NCI-H2081 (cell line): Measurements from ENCODE around the gene PPARGC1A.

Source experiments
- DNase-seq, 2 experiments: peaks; one replicate each; lab custom pipeline; 2025; lab: John Stamatoyannopoulos, UW

PPARGC1A gene

DNA sequence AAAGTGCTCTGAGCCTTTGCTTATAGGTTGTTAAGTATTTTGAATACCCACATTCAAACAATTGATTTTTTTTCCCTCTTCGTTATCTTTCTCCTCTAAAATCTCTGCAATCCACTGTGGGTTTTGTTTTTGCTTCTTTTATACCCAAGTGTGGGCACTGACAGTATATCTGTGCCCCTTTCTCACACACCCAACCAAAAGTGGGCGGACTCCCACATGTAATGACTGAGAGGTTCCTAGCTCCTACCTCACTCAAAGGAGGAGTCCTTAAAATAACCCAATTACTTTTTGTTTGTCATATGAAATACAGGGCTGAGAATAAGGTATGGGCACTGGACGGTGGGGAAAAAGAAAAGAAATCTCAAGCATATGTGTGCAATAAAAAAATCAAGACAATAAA is 51.7 kb downstream of the PPARGC1A start:
- no peak for DNase-seq

DNA sequence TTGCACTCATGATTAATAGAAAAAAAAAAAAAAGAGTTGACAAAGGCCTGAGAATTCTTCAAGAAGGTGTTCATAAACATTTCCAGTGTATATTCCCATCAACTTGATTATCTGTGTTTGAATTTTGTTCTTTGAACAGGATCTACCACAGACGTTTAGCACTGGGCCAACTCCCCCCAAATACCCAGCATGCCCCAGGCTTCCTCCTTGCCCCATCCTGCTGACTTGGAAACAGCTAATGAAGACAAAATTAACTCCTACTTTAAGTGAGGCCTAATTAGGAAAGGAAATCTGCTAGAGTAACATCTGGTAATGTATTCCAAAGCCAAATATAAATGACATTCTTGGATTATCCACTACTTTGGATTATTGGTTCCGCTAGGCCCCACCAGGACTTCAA is 52.5 kb downstream of the PPARGC1A start:
- no peak for DNase-seq

DNA sequence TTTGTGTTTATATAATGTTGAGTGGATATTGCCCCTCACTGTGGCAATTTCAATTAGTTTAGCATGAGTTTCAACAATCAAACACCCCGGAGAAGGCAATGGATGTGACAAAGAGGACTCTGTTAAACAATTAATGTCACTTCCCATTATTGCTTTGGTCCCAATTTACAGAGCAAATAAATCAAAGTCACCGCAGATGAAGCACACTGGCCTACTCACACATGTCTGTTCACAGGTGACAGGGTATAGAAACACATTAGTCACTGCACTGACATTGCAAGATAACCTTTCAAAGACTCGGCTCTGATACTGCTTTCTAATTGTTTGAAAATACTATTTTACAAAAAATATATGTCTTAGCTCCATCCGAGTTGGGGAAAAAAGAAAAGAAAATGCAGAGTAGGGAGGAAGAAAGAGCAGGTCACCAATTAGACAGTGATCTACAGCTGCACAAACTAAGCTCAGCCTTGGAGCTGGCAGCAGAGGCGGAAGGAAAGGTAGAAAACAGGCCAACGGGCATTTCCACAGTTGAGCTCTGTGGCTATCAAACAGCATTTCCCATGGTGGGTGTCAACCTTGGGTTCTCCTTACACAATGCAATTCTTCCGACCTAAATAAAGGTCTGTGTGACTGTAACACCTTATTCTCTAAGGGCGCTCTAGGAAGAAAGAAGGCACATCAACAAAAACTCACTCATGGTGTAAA is 53.9 kb downstream of the PPARGC1A start:
- DNase-seq, result no peak

DNA sequence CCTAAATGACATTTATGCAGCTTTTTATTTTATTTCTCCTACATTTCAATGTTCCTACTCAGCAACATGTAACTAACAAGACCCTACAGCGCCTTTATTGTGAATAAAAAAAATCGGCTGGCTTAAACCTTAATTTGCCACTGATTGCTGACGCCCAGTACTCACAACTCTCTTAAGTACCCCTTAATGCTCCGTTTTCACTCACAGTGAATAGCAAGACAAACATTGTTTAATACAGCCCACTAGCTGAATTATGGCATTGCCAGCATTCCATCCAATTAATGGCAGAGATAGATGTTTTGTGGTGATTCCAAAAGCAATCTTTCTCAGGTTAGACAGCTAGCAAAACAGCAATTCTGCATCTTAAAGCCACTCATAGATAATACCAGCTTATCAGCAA is 61.1 kb downstream of the PPARGC1A start:
- peak; percentile 28 to 87 for DNase-seq

- no peak for DNase-seq
Measured at GRCh38 chr4:23828020-23828715, 61.7 kb downstream of the PPARGC1A start.

DNA sequence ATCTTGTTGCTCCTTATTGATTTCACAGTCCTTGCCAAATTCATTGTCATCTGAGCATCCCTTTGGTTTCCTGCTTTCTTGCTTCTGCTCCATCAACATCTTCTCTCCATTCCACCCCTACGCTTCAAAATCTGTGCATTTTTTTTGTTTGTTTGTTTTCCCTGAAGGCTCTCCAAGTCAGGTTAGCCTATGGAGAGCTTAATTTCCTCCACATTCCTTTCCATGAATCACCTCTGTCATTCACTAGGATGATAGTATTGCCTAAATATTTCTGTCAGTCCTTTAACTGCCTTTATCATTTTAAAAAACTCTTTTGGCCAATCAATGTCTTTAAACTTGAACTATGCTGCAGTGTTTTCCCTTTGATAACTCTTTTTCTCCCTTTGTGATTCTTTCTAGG is 67.7 kb downstream of the PPARGC1A start:
- no peak for DNase-seq

- no peak for DNase-seq
Measured at GRCh38 chr4:23819041-23819511, 70.8 kb downstream of the PPARGC1A start.

GRCh38 chr4:23818097-23818885 is 71.6 kb downstream of the PPARGC1A start:
- DNase-seq, result peak; percentile 89 to 99

DNA sequence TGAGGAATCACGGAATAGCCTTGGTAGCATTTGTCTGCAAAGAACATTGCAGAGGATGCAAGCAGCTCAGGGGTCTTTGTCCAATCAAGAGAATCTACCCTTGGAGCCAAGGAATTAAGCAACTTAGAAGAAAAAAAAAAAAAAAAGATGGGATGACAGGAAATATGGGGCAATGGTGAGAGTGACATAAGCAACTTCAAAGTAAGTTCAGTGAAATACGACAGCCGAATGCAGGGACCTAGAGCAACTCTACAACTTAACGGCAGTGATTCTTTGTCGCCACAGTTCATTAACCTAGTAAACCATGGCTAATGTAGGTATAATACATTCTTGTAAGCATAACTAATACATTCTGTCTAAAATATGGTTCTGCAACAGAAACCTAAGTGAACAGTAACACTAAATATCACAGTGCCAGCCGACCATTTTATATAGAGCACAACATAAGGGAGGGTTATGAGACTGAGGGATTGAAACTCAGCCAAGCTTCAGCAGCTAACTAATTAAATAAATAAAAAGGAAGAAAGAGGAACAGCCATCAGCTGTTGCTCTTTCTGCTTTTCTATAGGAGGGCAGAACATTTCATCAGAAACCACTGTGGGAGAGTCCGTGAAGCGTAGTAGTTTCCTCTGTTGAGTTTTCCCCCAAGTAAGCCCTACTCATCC is 74.7 kb downstream of the PPARGC1A start:
- no peak for DNase-seq

DNA sequence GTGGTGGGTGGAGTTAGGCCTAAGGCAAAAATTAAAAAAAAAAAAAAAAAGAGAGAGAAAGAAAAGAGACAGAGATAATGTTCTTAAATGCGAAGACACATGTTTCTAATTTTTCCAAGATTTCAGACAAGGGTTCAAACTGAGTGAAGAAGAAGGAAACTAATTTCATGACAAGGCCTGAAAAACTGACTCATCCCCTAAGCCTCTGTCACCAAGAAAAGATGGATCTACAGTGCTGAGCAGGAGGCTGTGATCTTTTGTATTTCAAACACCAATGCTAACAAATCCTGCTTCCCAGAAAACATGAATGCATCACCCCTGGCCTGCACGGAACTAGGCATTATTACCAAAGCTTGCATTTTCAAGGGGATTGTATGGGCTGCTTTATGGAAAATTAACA is 75.3 kb downstream of the PPARGC1A start:
- no peak for DNase-seq

DNA sequence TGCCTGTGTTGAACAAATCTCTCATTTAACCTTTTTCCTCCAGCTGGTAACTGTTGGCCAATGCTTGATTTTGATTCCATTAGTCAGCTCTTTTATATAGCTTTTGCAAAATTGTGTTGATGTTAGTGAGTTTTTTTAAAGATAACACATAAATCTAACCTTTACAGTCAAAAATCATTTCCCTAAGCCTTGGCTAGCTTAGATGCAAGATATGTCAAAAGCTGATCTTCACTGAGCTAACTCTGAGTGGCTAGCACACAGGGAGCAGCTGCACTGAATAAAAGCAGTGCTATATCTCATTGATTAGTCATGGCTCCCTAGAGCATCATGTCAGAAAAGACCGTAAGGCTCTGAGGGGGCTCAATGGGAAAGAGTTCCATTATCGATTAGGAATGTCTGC is 78.7 kb downstream of the PPARGC1A start:
- DNase-seq, result no peak

- no peak for DNase-seq
Measured at GRCh38 chr4:23805450-23805851, 84.4 kb downstream of the PPARGC1A start.

DNA sequence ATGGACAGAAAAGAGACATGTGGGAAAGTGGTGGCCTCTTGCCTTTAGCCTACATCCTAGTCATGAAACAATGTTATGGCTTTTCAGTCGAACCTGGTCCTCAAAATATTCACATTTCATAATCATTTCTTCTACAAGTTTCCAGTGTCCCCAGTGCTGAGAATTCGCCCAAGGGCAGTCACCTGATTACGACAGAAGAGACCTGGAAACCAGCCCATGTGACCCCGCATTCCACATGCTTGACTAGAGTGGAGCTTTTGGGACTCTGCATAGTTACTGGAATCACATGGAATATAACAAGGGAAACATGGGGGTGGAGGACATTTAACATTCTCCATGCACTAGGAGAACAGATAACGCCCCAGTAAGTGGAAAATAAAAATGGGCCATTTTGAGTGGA is 100.1 kb downstream of the PPARGC1A start:
- no peak for DNase-seq

DNA sequence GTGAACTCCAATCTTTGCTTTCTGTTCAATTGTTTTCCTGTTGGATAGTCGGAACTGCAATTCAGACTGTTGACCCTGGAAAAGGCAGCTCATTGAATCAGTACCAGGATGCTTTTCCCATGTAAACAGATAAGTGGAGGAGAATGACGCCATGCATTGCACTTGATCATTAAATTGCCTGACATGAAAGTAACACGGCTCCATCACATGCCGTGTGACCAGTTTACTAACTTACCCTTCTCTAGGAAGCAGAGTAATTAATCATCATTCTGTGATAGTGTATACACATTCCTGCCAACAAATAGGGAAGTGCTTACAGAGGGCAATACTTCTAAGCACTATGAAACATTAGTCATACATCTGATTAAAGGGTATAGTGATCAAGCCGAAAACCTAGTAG is 101.4 kb downstream of the PPARGC1A start:
- no peak for DNase-seq

- DNase-seq, result no peak
Measured at GRCh38 chr4:23788027-23788426, 101.8 kb downstream of the PPARGC1A start.

DNA sequence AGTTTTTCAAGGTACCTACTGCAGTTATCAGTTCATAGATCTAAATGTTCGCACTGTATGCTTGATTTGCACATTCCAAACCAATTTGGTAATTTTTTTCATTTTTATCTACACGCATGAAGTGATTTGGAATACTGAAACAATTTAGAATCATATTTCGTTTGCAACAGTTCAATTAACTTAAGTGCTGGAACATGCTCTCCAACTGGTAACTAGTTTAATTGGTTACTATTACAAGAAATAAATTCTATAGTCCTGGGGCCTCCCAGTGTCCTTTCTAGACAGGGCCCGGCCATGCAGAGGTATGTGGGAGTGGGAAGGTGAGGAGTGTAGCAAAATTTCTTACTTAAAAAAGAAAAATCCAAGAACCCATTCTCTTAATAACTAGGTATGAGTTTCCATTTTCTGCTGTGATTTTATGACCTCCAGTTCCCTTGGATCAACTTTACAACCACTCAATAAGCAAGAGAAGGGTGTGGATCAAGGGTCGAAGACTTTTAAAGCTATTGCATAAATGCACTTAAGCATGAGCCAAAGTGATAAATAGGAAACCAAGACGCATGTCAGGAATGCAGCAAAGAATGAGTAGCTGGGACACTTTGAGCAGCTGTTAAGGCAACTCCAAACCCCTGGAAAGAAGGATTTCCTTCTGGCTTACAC is 106.9 kb downstream of the PPARGC1A start:
- DNase-seq, result no peak

DNA sequence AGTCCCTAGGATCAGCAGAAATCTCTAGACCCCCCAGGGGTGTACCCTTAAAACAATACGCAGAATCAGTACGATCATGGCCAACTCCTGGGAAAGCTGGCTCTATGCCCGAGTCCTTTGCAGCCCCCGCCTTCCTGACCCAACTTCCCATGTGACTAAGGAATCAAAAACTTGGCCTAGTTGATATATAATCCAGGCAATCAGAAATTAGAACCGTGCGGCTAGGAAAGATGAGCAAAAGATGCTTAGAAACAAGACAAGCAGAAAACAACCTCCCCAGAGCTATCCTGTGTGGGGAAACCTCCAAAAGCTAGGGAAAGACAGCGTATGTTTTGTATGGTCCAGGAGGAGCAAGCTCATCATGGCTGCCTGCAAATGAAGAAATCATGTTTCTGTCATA is 110.0 kb downstream of the PPARGC1A start:
- DNase-seq, result no peak

- no peak for DNase-seq
Measured at GRCh38 chr4:23779422-23779821, 110.4 kb downstream of the PPARGC1A start.

DNA sequence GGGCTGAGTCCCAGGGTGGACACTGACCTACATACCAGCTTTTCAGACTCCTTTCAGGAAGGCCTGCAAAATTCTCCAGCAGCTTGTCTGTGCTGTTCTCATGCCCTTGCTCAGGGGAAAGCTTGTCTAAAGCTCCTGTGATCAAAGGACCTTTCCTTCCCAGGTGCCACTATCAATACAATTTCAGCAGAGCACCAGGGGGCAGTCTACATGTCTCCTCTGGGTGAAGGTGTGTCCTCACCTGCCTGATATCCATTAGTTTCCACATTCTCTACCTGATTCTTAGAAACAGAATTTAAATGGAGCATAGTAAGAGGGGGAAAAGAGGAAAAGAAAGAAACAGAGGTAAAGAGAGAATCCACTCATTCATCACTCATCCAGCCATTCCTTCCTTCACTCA is 114.2 kb downstream of the PPARGC1A start:
- peak in 1 of 2 experiments; percentile 22 for DNase-seq

- DNase-seq, result no peak
Measured at GRCh38 chr4:23774909-23775308, 114.9 kb downstream of the PPARGC1A start.

DNA sequence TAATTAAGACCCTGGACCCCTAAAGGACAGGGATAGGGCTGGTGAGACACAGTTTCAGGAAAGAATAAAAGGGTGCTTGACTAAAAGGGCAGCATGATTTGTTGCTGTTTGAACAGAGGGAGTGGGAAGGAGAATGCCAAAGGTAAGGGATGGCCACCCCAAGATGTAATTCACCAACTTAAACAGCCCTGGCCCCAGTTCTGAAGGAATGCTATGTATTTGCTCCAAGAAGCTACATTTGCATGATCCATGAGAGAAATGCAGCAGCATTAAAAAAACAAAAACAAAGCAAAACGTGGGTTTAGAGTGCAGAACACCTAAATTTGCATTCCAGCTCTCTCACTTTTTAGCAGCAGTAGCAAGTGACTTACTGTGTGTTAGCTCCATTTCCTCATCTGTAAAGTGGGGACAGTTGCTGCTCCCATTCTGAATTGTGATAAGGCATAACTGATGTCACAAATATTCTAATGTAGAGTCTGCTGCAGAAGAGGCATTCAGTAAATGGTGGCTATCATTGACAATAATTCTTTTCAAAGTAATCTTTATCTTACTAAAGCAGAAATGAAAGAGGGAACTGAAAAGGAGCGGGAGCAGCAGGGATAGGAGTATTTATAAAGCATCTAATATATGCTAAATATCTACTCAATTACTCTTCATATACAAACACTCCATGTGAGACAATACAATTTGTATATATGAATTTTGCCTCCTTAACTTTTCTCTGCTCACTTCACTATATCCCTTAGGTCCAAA is 115.8 kb downstream of the PPARGC1A start:
- DNase-seq, result no peak
